B cell (primary cell): ENCODE measurements around the gene MID1. TPM values are rescaled to one million over a fixed set of nuclear protein-coding genes. Genes with fewer than 3 reads are reported as not detected.

ENCODE experiments used
- ATAC-seq: fragments of 200-7000 bp; cut with Tn5 transposase; one replicate; pipeline ENCODE4 v1.10.0; 2021; ENCODE audit warnings: low read depth, mild to moderate bottlenecking, moderate number of reproducible peaks, moderate library complexity
- CTCF ChIA-PET: fragments of 350-600 bp; sonication (Branson Sonifier 250); formaldehyde crosslinking; loops from one replicate; lab custom pipeline; 2021; ENCODE audit warnings: antibody characterized with exemption, inconsistent platforms; lab: Charles Lee
- POLR2A ChIA-PET: fragments of 350-600 bp; sonication (Branson Sonifier 250); formaldehyde crosslinking; loops from one replicate; lab custom pipeline; 2021; ENCODE audit warnings: antibody characterized with exemption; lab: Charles Lee
- DNase-seq: peaks from one replicate; pipeline ENCODE4 v3.0.0; 2013
- H2AFZ ChIP-seq: 2 replicates; pipeline ENCODE4 v1.6.1; 2012; ENCODE audit warnings: mild to moderate bottlenecking, low read depth, low read length; ENCODE audit not compliant: insufficient read depth, poor library complexity, severe bottlenecking
- H3K27ac ChIP-seq, 2 donors: 1 replicate in 1 of 2; 2 replicates in 1 of 2; pipeline ENCODE4 v1.5.1; 2012 to 2013; ENCODE audit warnings: low read length in 2 of 2, mild to moderate bottlenecking in 2 of 2, moderate library complexity in 1 of 2
- H3K27me3 ChIP-seq, 4 experiments: fragments of 200-600 bp in 1 of 4; sonication (generic) in 1 of 4; replicated peaks in 1 of 4; 1 replicate in 2 of 4; 2 replicates in 2 of 4; pipeline versions ENCODE4 v1.6.1 to v1.7.0; 2013 to 2016; ENCODE audit warnings: low read length in 3 of 4, mild to moderate bottlenecking in 2 of 4, mixed read lengths in 1 of 4, moderate library complexity in 1 of 4; ENCODE audit not compliant: insufficient read depth in 4 of 4, control insufficient read depth in 3 of 4; ENCODE audit errors: control extremely low read depth in 1 of 4
- H3K36me3 ChIP-seq, 2 experiments: replicated peaks in 1 of 2; 1 replicate in 1 of 2; 2 replicates in 1 of 2; pipeline versions ENCODE4 v1.6.1 to v1.7.1; 2013; ENCODE audit warnings: low read length in 1 of 2; ENCODE audit not compliant: insufficient read depth in 2 of 2, control insufficient read depth in 1 of 2; ENCODE audit errors: control extremely low read depth in 1 of 2, extremely low read depth in 1 of 2
- H3K4me1 ChIP-seq, 2 donors: fragments of 200-600 bp in 1 of 2; sonication (generic) in 1 of 2; 1 replicate in 1 of 2; 2 replicates in 1 of 2; pipeline versions ENCODE4 v1.5.1 to v1.6.1; 2013 to 2017; ENCODE audit warnings: low read length in 2 of 2; ENCODE audit not compliant: control insufficient read depth in 2 of 2, insufficient read depth in 2 of 2
- H3K4me2 ChIP-seq: replicated peaks from 2 replicates; pipeline ENCODE3; 2012; ENCODE audit warnings: mild to moderate bottlenecking, low read depth, low read length; ENCODE audit not compliant: poor library complexity, severe bottlenecking
- H3K4me3 ChIP-seq, 5 experiments: fragments of 200-600 bp in 1 of 5; sonication (generic) in 1 of 5; 1 replicate in 3 of 5; 2 replicates in 2 of 5; pipeline versions ENCODE4 v1.5.1 to v1.7.0; 2011 to 2016; ENCODE audit warnings: low read length in 4 of 5, mild to moderate bottlenecking in 4 of 5, low read depth in 2 of 5, control low read depth in 1 of 5, moderate library complexity in 1 of 5; ENCODE audit not compliant: insufficient read depth in 1 of 5; ENCODE audit errors: control extremely low read depth in 1 of 5, extremely low read depth in 1 of 5
- H3K79me2 ChIP-seq: fragments of 200-600 bp; sonication (generic); one replicate; pipeline ENCODE4 v1.6.0; 2016; ENCODE audit warnings: low read length; ENCODE audit not compliant: control insufficient read depth, insufficient read depth
- H3K9ac ChIP-seq: fragments of 200-600 bp; sonication (generic); 2 replicates; pipeline ENCODE4 v1.6.1; 2017; ENCODE audit warnings: mild to moderate bottlenecking, low read length, moderate library complexity
- H3K9me3 ChIP-seq, 3 donors: one replicate each; pipeline versions ENCODE4 v1.6.1 to v1.7.1; 2013; ENCODE audit warnings: low read length in 2 of 3; ENCODE audit not compliant: control insufficient read depth in 2 of 3, insufficient read depth in 1 of 3; ENCODE audit errors: control extremely low read depth in 1 of 3
- H4K20me1 ChIP-seq: 2 replicates; pipeline ENCODE4 v1.6.0; 2012; ENCODE audit warnings: mild to moderate bottlenecking, low read length; ENCODE audit not compliant: insufficient read depth, control insufficient read depth, poor library complexity, severe bottlenecking
- H3K27ac Mint-ChIP-seq: one replicate; pipeline ENCODE4 v1.8.0; 2021; ENCODE audit warnings: mixed read lengths
- H3K27me3 Mint-ChIP-seq: one replicate; pipeline ENCODE4 v1.8.0; 2021; ENCODE audit warnings: mixed read lengths
- H3K4me1 Mint-ChIP-seq: one replicate; pipeline ENCODE4 v1.8.0; 2021; ENCODE audit warnings: mixed read lengths
- H3K4me3 Mint-ChIP-seq: one replicate; pipeline ENCODE4 v1.8.0; 2021; ENCODE audit warnings: mixed read lengths
- H3K9me3 Mint-ChIP-seq: one replicate; pipeline ENCODE4 v1.8.0; 2022; ENCODE audit warnings: mixed read lengths; ENCODE audit not compliant: insufficient read depth
- CTCF ChIP-seq: fragments of 200-600 bp; IDR thresholded peaks from one replicate; pipeline ENCODE4 v1.8.0; 2022; ENCODE audit warnings: antibody characterized with exemption, mild to moderate bottlenecking
- EZH2 ChIP-seq: IDR thresholded peaks from 2 replicates; pipeline ENCODE4 v1.6.1; 2012; ENCODE audit warnings: borderline replicate concordance, low read depth, mild to moderate bottlenecking, moderate library complexity, low read length; ENCODE audit not compliant: insufficient read depth, poor library complexity, severe bottlenecking
- WGBS: methylation state at CpG from one replicate; pipeline ENCODE4 v1.1.5; 2013; ENCODE audit warnings: missing lambda C conversion rate; ENCODE audit not compliant: insufficient coverage; 5-methylcytosine and 5-hydroxymethylcytosine counted together
- intact Hi-C: fragments of 100-400 bp; cut with micrococcal nuclease; formaldehyde crosslinking; loops from one replicate; pipeline ENCODE4 v1.10.0; 2022
- polyA plus RNA-seq: library from polyadenylated mRNA; depleted of rRNA; stranded (reverse); fragments of >200 nt; gene quantifications from 2 replicates; pipeline ENCODE4 v1.2.3, GENCODE V29; 2012
- total RNA-seq, 2 donors: library from RNA; stranded (reverse); fragments of 120-200 nt in 1 of 2; gene quantifications; 1 replicate in 1 of 2; 2 replicates in 1 of 2; pipeline versions ENCODE4 v1.2.3 to v1.2.4, GENCODE V29; 2013 to 2022

Gene MID1
- total and polyA plus RNA-seq, 2 donors (not counting 1 experiment from before 2014, with no cell fraction given) = 0.15 to 0.44 TPM

DNA sequence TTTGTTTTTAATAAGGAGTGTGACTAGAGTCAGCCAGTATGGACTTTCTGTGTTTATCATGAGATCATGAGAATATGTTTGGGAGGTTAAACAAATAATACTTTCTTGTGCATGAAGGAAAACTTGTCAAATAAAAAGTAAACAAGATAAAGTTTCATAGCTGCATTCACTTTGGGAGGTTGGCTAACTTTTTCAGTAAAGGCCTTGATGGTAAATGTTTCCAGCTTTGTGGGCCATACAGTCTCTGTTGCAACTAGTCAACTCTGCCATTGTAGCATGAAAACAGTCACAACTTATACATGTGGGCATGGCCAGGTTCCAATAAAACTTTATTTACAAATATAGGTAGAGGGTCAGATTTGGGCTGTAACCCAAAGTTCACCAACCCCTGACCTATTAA lies 150.4 kb downstream of the MID1 start:
- peaks cover 0 to 4% of the 10 kb centered on the region in 2 donors for H3K4me1 ChIP-seq
- Mint-ChIP-seq H3K9me3 (no peaks in the 10 kb centered on the region), H3K4me3 (no peak overlapping the region), H3K27me3 (no peaks in the 10 kb centered on the region), H3K27ac (no peak overlapping the region), H3K4me1 (peaks cover 6% of the 10 kb centered on the region)
- POLR2A ChIA-PET = no interaction called here
- CTCF ChIA-PET = no interaction called here
- no peak overlapping the region for H2AFZ ChIP-seq
- H3K9me3 ChIP-seq = no peaks in the 10 kb centered on the region
- H3K4me3 ChIP-seq = no peak overlapping the region
- no peaks in the 10 kb centered on the region for H3K79me2 ChIP-seq
- H3K27me3 ChIP-seq = no peaks in the 10 kb centered on the region
- no peak overlapping the region for H3K9ac ChIP-seq
- TF ChIP-seq EZH2 (no peak), CTCF (no peak)
- H3K4me2 ChIP-seq = no peak overlapping the region
- H3K36me3 ChIP-seq = no peaks in the 10 kb centered on the region
- no peaks in the 10 kb centered on the region for H4K20me1 ChIP-seq
- DNase-seq (no peak), ATAC-seq (no peak)
- H3K27ac ChIP-seq = no peak overlapping the region
- intact Hi-C loops = no loop called here

DNA sequence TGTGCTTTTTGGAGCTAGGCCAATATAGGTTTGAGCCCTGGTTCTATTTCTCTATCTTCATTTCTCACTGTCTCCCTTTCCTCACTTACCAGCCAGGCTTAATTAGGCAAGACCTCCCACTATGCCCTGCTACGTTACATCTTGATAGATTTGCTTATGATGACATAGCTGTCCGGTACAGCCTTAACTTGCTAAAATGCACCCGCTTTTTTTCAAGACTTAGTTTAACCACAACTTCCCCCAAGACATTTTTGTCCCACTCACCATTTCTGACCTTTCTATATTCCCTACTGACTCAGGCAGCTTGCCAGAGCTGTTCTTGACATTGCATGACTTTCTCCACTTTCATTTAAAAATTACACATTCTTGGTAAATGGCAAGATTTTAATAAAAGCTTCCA lies 152.6 kb downstream of the MID1 start:
- Histone ChIP-seq H3K4me2 (no peak overlapping the region), H3K4me1 (peaks cover 0 to 4% of the 10 kb centered on the region in 2 donors), H3K9ac (no peak overlapping the region), H3K9me3 (no peaks in the 10 kb centered on the region), H4K20me1 (no peaks in the 10 kb centered on the region), H3K27ac (no peak overlapping the region), H3K4me3 (no peak overlapping the region), H3K79me2 (no peaks in the 10 kb centered on the region), H3K27me3 (no peaks in the 10 kb centered on the region), H3K36me3 (no peaks in the 10 kb centered on the region), H2AFZ (no peak overlapping the region)
- ATAC-seq = peak; percentile 28
- H3K27ac Mint-ChIP-seq = no peak overlapping the region
- peaks cover 6% of the 10 kb centered on the region for H3K4me1 Mint-ChIP-seq
- ChIA-PET POLR2A (no interaction called here), CTCF (no interaction called here)
- H3K27me3 Mint-ChIP-seq = no peaks in the 10 kb centered on the region
- no peaks in the 10 kb centered on the region for H3K9me3 Mint-ChIP-seq
- no peak overlapping the region for H3K4me3 Mint-ChIP-seq
- intact Hi-C loops = no loop called here
- no peak for DNase-seq
- TF ChIP-seq EZH2 (no peak), CTCF (no peak)
- 0% methylated on average over 2 of the region's 3 CpGs for WGBS
